HG02870 (cell line): ENCODE measurements around the gene SLC35E4.
A peak's percentile ranks its signal among the peaks of the same experiment; 100 is the strongest.
"Not testable (repeated sequence)": the region's sequence is repeated elsewhere in the genome, so short reads cannot be mapped to it uniquely, and the experiment has no call there.

Experiments used
- ATAC-seq: cut with Tn5 transposase; IDR thresholded peaks from one replicate; pipeline ENCODE4 v1.9.1; 2021; ENCODE audit warnings: mild to moderate bottlenecking, moderate library complexity; ENCODE audit not compliant: unreplicated experiment

Gene SLC35E4

GRCh38 chr22:30611197-30611596 lies 24.4 kb upstream of the SLC35E4 start:
- no peak for ATAC-seq

- ATAC-seq, result no peak
These were observed 22.8 kb upstream of the SLC35E4 start for GRCh38 chr22:30612789-30613188.

DNA sequence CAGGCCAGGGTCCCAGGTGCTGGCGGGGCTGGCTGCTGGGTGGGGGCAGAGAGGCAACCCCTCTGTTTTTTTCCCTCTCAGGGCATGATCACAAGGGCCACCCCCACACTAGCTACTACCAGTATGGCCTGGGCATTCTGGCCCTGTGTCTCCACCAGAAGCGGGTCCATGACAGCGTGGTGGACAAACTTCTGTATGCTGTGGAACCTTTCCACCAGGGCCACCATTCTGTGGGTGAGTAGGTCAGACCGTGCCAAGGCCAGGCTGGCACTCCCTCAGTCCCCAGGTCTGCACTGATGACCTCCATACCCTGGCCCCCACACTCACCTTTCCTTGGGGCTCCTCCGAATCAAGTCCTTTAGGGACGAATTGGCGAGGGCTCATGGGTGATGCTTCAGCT lies 21.3 kb upstream of the SLC35E4 start:
- no peak for ATAC-seq

DNA sequence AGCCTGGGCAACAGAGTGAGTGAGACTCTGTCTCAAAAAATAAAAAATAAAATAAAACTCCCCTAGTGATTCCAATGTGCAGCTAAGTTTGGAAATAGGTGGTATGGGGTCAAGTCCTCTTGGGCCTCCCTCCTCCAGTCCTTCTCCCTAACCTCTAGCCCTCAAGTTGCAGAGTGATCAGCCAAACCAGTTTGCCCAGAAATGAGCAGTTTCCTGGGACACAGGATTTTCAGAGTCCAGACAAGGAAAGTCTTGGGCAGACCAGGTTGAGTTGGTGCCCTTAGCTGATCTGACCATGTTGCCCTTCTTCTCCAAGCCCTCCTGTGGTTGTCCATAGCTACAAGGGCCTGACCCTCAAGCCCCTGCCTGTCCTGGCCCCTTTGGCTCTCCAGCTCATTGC lies 20.7 kb upstream of the SLC35E4 start:
- ATAC-seq, result no peak

GRCh38 chr22:30615543-30615954 lies 20.0 kb upstream of the SLC35E4 start:
- ATAC-seq, result no peak

DNA sequence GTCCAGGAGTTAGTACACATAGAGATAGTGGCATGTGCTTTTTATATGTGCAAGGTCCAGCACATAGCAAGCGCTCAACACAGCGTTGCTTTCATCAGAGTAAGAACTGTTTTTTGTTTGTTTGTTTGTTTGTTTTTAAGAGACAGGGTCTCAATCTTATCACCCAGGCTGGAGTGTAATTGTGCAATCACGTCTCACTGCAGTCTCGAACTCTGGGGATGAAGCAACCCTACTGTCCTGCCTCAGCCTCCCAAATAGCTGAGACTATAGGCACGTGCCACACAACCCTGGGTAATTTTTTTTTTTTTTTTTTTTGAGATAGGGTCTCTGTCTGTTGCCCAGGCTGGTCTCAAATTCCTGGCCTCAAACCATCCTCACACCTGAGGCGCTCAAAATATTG lies 17.8 kb upstream of the SLC35E4 start:
- ATAC-seq, result no peak

GRCh38 chr22:30619909-30620308 lies 15.7 kb upstream of the SLC35E4 start:
- not testable (repeated sequence) for ATAC-seq

GRCh38 chr22:30626413-30626812 lies 9.2 kb upstream of the SLC35E4 start:
- ATAC-seq, result no peak

GRCh38 chr22:30627471-30627870 lies 8.1 kb upstream of the SLC35E4 start:
- ATAC-seq, result no peak

DNA sequence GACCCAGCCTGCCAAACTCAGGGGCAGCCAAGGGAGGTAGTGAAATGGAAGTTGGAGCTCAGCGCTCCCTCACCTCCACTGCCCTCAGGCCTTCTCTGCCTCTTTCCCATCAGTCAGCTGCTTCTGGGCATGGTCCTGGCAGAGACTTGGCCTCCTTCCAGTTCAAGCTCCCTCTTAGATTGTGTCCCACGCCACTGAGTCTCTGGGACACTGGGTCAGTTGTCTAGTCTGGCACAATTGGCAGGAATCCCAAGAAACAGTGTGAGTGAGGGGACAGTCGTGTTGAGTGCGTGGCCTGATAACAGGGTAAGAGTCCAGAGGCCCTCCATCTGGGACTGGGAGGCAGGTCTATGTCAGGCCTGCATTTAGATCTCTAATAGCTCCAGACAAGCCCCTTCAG lies 7.1 kb upstream of the SLC35E4 start:
- ATAC-seq, result no peak

DNA sequence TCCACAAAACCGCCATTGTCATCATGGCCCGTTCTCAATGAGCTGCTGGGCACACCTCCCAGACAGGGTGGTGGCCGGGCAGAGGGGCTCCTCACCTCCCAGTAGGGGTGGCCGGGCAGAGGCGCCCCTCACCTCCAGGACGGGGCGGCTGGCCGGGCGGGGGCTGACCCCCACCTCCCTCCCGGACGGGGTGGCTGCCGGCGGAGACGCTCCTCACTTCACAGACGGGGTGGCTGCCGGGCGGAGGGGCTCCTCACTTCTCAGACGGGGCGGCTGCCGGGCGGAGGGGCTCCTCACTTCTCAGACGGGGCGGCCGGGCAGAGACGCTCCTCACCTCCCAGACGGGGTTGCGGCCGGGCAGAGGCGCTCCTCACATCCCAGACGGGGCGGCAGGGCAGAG lies 4.1 kb upstream of the SLC35E4 start:
- ATAC-seq, result not testable (repeated sequence)

DNA sequence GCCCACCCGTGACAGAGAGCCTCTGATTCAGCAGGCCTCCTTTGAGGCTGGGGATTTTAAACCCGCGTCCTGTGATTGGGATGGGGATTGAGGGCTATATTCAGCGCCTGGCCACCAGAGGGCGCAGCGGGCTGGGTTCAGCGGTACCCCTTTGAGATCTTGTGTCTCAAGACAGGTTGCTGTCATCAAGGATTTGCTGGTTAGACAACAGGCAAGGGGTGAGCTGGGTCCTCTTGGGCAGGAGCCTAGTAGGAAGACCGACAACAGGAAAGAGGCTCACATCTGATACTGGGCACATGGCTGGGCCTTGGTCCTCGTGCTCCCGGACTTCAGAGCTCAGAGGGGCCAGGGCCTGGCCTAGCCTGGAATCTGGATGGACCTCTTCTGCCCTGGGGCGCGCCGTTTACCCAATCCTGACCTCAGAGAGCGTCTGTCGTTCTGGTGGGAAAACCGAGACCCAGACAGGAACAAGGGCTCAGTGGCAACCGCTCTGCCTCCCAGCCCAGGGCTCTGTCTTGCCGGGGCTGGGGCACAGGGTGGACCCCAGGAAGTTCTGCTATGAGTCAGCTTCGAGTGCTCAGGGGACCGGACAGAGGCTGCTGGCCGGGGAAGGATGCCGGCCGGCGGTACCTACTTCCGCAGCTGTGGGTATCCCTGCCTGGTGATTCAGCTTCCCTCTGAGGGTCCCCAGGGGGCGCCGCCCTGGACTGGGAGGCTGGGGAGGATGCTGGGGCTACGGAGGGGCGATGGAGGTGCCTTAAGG lies 929 bp upstream of the SLC35E4 start:
- ATAC-seq, result peak; percentile 49

- no peak for ATAC-seq
These were observed 871 bp downstream of the SLC35E4 start for GRCh38 chr22:30636226-30637077.

GRCh38 chr22:30637701-30638114 lies 2.1 kb downstream of the SLC35E4 start:
- ATAC-seq, result no peak

GRCh38 chr22:30640361-30640760 lies 4.8 kb downstream of the SLC35E4 start:
- ATAC-seq, result no peak

GRCh38 chr22:30640839-30641430 lies 5.4 kb downstream of the SLC35E4 start:
- no peak for ATAC-seq

- ATAC-seq, result no peak
These were observed 7.7 kb downstream of the SLC35E4 start for GRCh38 chr22:30643055-30643875.

GRCh38 chr22:30646518-30647160 lies 11.1 kb downstream of the SLC35E4 start:
- ATAC-seq, result no peak

- ATAC-seq, result no peak
These were observed 12.0 kb downstream of the SLC35E4 start for GRCh38 chr22:30647536-30647935.

GRCh38 chr22:30648825-30649224 lies 13.2 kb downstream of the SLC35E4 start:
- ATAC-seq, result no peak
